SU-DHL-6 (cell line): Measurements from ENCODE around the gene PDZRN3.

ENCODE experiments used
- CTCF ChIP-seq: fragments of 200-600 bp; sonication (generic); IDR thresholded peaks from one replicate; pipeline ENCODE4 v1.5.1; 2017; ENCODE audit warnings: antibody characterized with exemption, mild to moderate bottlenecking, low read length, moderate library complexity; ENCODE audit not compliant: insufficient read depth, poor library complexity, severe bottlenecking
- EZH2phosphoT487 ChIP-seq: fragments of 200-600 bp; sonication (generic), shearing (Covaris generic); conservative IDR thresholded peaks from 2 replicates; pipeline ENCODE4 v1.6.1; 2018; ENCODE audit warnings: mild to moderate bottlenecking, antibody characterized with exemption, low read length, moderate library complexity, mixed read lengths

DNA sequence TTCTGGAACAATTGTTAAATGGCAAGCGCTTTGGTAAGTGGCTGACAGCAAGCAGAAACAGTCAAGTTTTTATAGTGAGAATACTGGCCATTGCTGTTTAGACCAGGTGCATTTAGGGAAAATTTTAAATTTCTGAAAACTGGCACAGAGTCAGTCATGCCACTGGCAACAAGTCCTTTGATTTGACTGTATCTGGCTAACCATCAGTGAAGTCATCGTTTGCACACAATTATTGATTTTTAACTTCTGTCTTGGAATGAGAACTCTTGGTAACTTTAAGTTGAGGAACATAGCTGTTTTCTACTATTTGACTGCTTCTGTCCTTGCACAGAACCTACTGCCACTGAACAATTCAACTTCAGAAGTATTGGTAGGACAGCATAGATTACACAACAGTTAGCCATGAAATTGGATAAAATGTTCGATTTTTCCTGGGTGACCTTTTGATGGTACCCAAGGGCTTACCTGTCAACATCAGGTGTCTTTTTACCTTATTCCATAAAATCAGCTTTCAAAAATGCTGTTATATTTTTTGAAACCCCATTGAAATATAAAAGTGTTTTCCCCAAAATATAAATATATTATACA lies 225.0 kb downstream of the PDZRN3 start:
- TF ChIP-seq CTCF, result no peak
- no peak for TF ChIP-seq EZH2phosphoT487
